H1 (cell line): ENCODE data around the gene UQCRQ. TPM values are rescaled to one million over a fixed set of nuclear protein-coding genes. Genes with fewer than 3 reads are reported as not detected.

ENCODE experiments used
- CTCF ChIA-PET: fragments of 300-600 bp; sonication (Branson Sonifier 250); formaldehyde crosslinking; loops from one replicate; lab custom pipeline; 2021; ENCODE audit not compliant: partially characterized antibody; lab: Charles Lee
- POLR2A ChIA-PET: fragments of 300-600 bp; sonication (Branson Sonifier 250); formaldehyde crosslinking; loops from one replicate; lab custom pipeline; 2021; ENCODE audit warnings: inconsistent platforms; ENCODE audit not compliant: partially characterized antibody; lab: Charles Lee
- DNase-seq, 2 experiments: peaks; one replicate each; pipeline versions ENCODE4 v3.0.0 to v3.0.0-alpha.2; 2010 to 2022; ENCODE audit warnings: low spot score in 2 of 2, low read depth in 1 of 2, mixed read lengths in 1 of 2
- FAIRE-seq: peaks from 2 replicates; lab custom pipeline; 2011; peaks lifted over from hg19 to GRCh38; lab: Jason Lieb, UNC
- H2AFZ ChIP-seq: 2 replicates; pipeline ENCODE4 v1.8.1; 2012; ENCODE audit warnings: low read length, inconsistent platforms
- H2AK5ac ChIP-seq: 2 replicates; pipeline ENCODE4 v1.6.1; 2013; ENCODE audit warnings: low read depth, low read length
- H2BK120ac ChIP-seq: replicated peaks from 2 replicates; pipeline ENCODE3; 2013; ENCODE audit warnings: low read depth, low read length, inconsistent platforms
- H2BK12ac ChIP-seq: 2 replicates; pipeline ENCODE4 v1.6.1; 2013; ENCODE audit warnings: low read depth, low read length
- H2BK15ac ChIP-seq: 2 replicates; pipeline ENCODE4 v1.6.1; 2013; ENCODE audit warnings: low read length
- H2BK20ac ChIP-seq: 2 replicates; pipeline ENCODE4 v1.6.1; 2013; ENCODE audit warnings: low read length
- H2BK5ac ChIP-seq: 2 replicates; pipeline ENCODE4 v1.6.1; 2013; ENCODE audit warnings: low read depth, low read length
- H3K14ac ChIP-seq: 2 replicates; pipeline ENCODE4 v1.6.1; 2013; ENCODE audit warnings: inconsistent platforms; ENCODE audit not compliant: insufficient read length
- H3K18ac ChIP-seq: 2 replicates; pipeline ENCODE4 v1.6.1; 2013; ENCODE audit warnings: low read length; ENCODE audit errors: extremely low read depth
- H3K23ac ChIP-seq: 2 replicates; pipeline ENCODE4 v1.6.1; 2013; ENCODE audit warnings: inconsistent platforms; ENCODE audit not compliant: insufficient read length
- H3K23me2 ChIP-seq: 2 replicates; pipeline ENCODE4 v1.6.1; 2013; ENCODE audit warnings: low read depth, low read length
- H3K27ac ChIP-seq: 2 replicates; pipeline ENCODE4 v1.6.1; 2011; ENCODE audit warnings: low read depth, low read length, inconsistent platforms
- H3K27me3 ChIP-seq, 4 experiments: replicated peaks in 1 of 4; 1 replicate in 1 of 4; 2 replicates in 3 of 4; pipeline versions ENCODE4 v1.6.1 to v1.8.1; 2011 to 2013; ENCODE audit warnings: low read length in 3 of 4, mild to moderate bottlenecking in 3 of 4, inconsistent platforms in 2 of 4, mixed read lengths in 2 of 4, moderate library complexity in 1 of 4; ENCODE audit not compliant: control insufficient read depth in 3 of 4, insufficient read depth in 3 of 4; ENCODE audit errors: extremely low read depth in 1 of 4
- H3K36me3 ChIP-seq, 4 experiments: 2 replicates each; pipeline versions ENCODE4 v1.6.1 to v1.8.1; 2011 to 2013; ENCODE audit warnings: mild to moderate bottlenecking in 4 of 4, low read length in 3 of 4, moderate library complexity in 2 of 4, control low read depth in 1 of 4, inconsistent platforms in 1 of 4; ENCODE audit not compliant: insufficient read depth in 4 of 4, control insufficient read depth in 2 of 4
- H3K4ac ChIP-seq: replicated peaks from 2 replicates; pipeline ENCODE3; 2013; ENCODE audit warnings: low read length, low read depth, mixed read lengths, inconsistent platforms; ENCODE audit not compliant: insufficient read length
- H3K4me1 ChIP-seq, 4 experiments: replicated peaks in 1 of 4; 1 replicate in 1 of 4; 2 replicates in 3 of 4; pipeline versions ENCODE4 v1.6.1 to v1.8.1; 2011 to 2013; ENCODE audit warnings: low read length in 3 of 4, inconsistent platforms in 2 of 4, mixed read lengths in 1 of 4; ENCODE audit not compliant: insufficient read depth in 4 of 4, control insufficient read depth in 3 of 4
- H3K4me2 ChIP-seq, 2 experiments: 2 replicates each; pipeline versions ENCODE4 v1.6.1 to v1.8.1; 2011 to 2013; ENCODE audit warnings: low read depth in 2 of 2, low read length in 2 of 2, control low read depth in 1 of 2, inconsistent platforms in 1 of 2, mild to moderate bottlenecking in 1 of 2; ENCODE audit not compliant: insufficient read depth in 1 of 2
- H3K4me3 ChIP-seq, 4 experiments: fragments of 200-600, 300-600 bp in 1 of 4; sonication (generic), shearing (Covaris generic), sonication (Bioruptor Twin) in 1 of 4; 2 replicates each; pipeline versions ENCODE4 v1.5.1 to v1.8.1; 2011 to 2016; ENCODE audit warnings: low read length in 4 of 4, low read depth in 3 of 4, control low read depth in 2 of 4, inconsistent platforms in 2 of 4, mild to moderate bottlenecking in 2 of 4, mixed read lengths in 1 of 4, moderate library complexity in 1 of 4; ENCODE audit not compliant: insufficient read depth in 2 of 4; ENCODE audit errors: extremely low read depth in 1 of 4
- H3K56ac ChIP-seq: replicated peaks from 2 replicates; pipeline ENCODE3; 2013; ENCODE audit warnings: low read depth, mild to moderate bottlenecking, mixed read lengths, low read length, inconsistent platforms; ENCODE audit not compliant: insufficient read length
- H3K79me1 ChIP-seq: 2 replicates; pipeline ENCODE4 v1.6.1; 2013; ENCODE audit warnings: low read depth, low read length, control low read depth
- H3K79me2 ChIP-seq, 2 experiments: 2 replicates each; pipeline versions ENCODE4 v1.6.1 to v1.8.1; 2012 to 2013; ENCODE audit warnings: low read length in 2 of 2, mild to moderate bottlenecking in 2 of 2, inconsistent platforms in 1 of 2; ENCODE audit not compliant: insufficient read depth in 2 of 2, control insufficient read depth in 1 of 2
- H3K9ac ChIP-seq, 4 experiments: replicated peaks in 1 of 4; 1 replicate in 1 of 4; 2 replicates in 3 of 4; pipeline versions ENCODE4 v1.6.1 to v1.8.1; 2011 to 2013; ENCODE audit warnings: low read depth in 3 of 4, low read length in 3 of 4, control low read depth in 2 of 4, mild to moderate bottlenecking in 2 of 4, moderate library complexity in 2 of 4, inconsistent platforms in 1 of 4; ENCODE audit errors: extremely low read depth in 1 of 4
- H3K9me3 ChIP-seq, 2 experiments: 2 replicates each; pipeline versions ENCODE4 v1.6.1 to v1.8.1; 2012 to 2013; ENCODE audit warnings: mild to moderate bottlenecking in 2 of 2, moderate library complexity in 2 of 2, control low read depth in 1 of 2, inconsistent platforms in 1 of 2, low read depth in 1 of 2, low read length in 1 of 2, mixed read lengths in 1 of 2; ENCODE audit not compliant: insufficient read depth in 2 of 2
- H4K20me1 ChIP-seq, 2 experiments: replicated peaks in 1 of 2; 2 replicates each; pipeline versions ENCODE3 to v1.8.1; 2011 to 2013; ENCODE audit warnings: inconsistent platforms in 2 of 2, low read length in 2 of 2, mild to moderate bottlenecking in 1 of 2; ENCODE audit not compliant: insufficient read depth in 2 of 2, control insufficient read depth in 1 of 2
- H4K5ac ChIP-seq: 2 replicates; pipeline ENCODE4 v1.6.1; 2013; ENCODE audit warnings: low read length, low read depth, mixed read lengths, inconsistent platforms; ENCODE audit not compliant: insufficient read length
- H4K8ac ChIP-seq: 2 replicates; pipeline ENCODE4 v1.8.0; 2013; ENCODE audit warnings: mild to moderate bottlenecking, moderate library complexity, low read length, inconsistent platforms; ENCODE audit not compliant: insufficient read depth; ENCODE audit errors: extremely low read depth
- H4K91ac ChIP-seq: replicated peaks from 2 replicates; pipeline ENCODE3; 2013; ENCODE audit warnings: low read length, mixed read lengths, inconsistent platforms; ENCODE audit not compliant: insufficient read length
- ASH2L ChIP-seq: fragments of 200-600, 300-600 bp; sonication (generic); IDR thresholded peaks from one replicate; pipeline ENCODE4 v1.7.1; 2017; ENCODE audit warnings: low read length
- BACH1 ChIP-seq: IDR thresholded peaks from 2 replicates; pipeline ENCODE4 v1.6.1; 2012; ENCODE audit warnings: low read length, improper control_type of control experiment
- CEBPB ChIP-seq: IDR thresholded peaks from 2 replicates; pipeline ENCODE4 v1.6.1; 2012; ENCODE audit warnings: low read depth, low read length
- CREB1 ChIP-seq: IDR thresholded peaks from 2 replicates; pipeline ENCODE4 v1.6.1; 2012; ENCODE audit warnings: inconsistent platforms
- CTBP2 ChIP-seq: IDR thresholded peaks from 2 replicates; pipeline ENCODE4 v1.7.0; 2011; ENCODE audit warnings: borderline replicate concordance, mild to moderate bottlenecking, moderate library complexity, mixed read lengths, low read length; ENCODE audit not compliant: insufficient read depth, insufficient read length
- HDAC6 ChIP-seq: IDR thresholded peaks from one replicate; pipeline ENCODE4 v1.7.1; 2012; ENCODE audit warnings: low read depth, mild to moderate bottlenecking, inconsistent platforms, low read length, moderate library complexity
- RAD21 ChIP-seq, 2 experiments: IDR thresholded peaks in 1 of 2; conservative IDR thresholded peaks in 1 of 2; 2 replicates each; pipeline ENCODE4 v1.6.1; 2011; ENCODE audit warnings: low read depth in 2 of 2, low read length in 2 of 2, improper control_type of control experiment in 1 of 2, inconsistent platforms in 1 of 2, mild to moderate bottlenecking in 1 of 2, moderate library complexity in 1 of 2
- RNF2 ChIP-seq: fragments of 200-900, 300-1000 bp; sonication (generic); IDR thresholded peaks from 2 replicates; pipeline ENCODE4 v1.7.1; 2016; ENCODE audit warnings: borderline replicate concordance, low read depth, mild to moderate bottlenecking, antibody characterized with exemption, low read length; ENCODE audit not compliant: poor library complexity, severe bottlenecking; ENCODE audit errors: missing control alignments
- SIX5 ChIP-seq: IDR thresholded peaks from 2 replicates; pipeline ENCODE4 v1.6.1; 2011; ENCODE audit warnings: mild to moderate bottlenecking, low read depth, low read length
- SRF ChIP-seq: IDR thresholded peaks from 2 replicates; pipeline ENCODE4 v1.6.1; 2011; ENCODE audit warnings: mild to moderate bottlenecking, low read depth, low read length, moderate library complexity
- SUZ12 ChIP-seq: fragments of 200-600 bp; sonication (generic); IDR thresholded peaks from 2 replicates; pipeline ENCODE4 v1.6.1; 2012; ENCODE audit warnings: mild to moderate bottlenecking, inconsistent platforms, low read length, moderate library complexity, mixed read lengths
- TBP ChIP-seq: IDR thresholded peaks from 2 replicates; pipeline ENCODE4 v1.6.1; 2011; ENCODE audit warnings: low read depth, low read length, improper control_type of control experiment
- ZNF274 ChIP-seq: IDR thresholded peaks from 2 replicates; pipeline ENCODE4 v1.7.0; 2012; ENCODE audit warnings: low read length, borderline replicate concordance; ENCODE audit errors: extremely low read depth
- WGBS, 2 experiments: shearing (Covaris generic) in 1 of 2; methylation state at CpG; one replicate each; pipeline versions ENCODE4 v1.1.6 to v1.1.7; 2013 to 2015; ENCODE audit warnings: low lambda C conversion rate in 2 of 2, mixed read lengths in 2 of 2, inconsistent platforms in 1 of 2, low coverage in 1 of 2, missing lambda C conversion rate in 1 of 2; ENCODE audit not compliant: insufficient replicate concordance in 2 of 2, insufficient coverage in 1 of 2, insufficient read length in 1 of 2; ENCODE audit errors: extremely low coverage in 1 of 2, missing lambda C conversion rate in 1 of 2; 5-methylcytosine and 5-hydroxymethylcytosine counted together
- polyA plus RNA-seq, 7 experiments: library from polyadenylated mRNA; depleted of rRNA in 3 of 7; stranded (reverse) in 5 of 7; unstranded in 2 of 7; fragments of >200 nt in 5 of 7; fragments of 200-250 nt in 2 of 7; gene quantifications; 1 replicate in 5 of 7; 2 replicates in 1 of 7; 4 replicates in 1 of 7; pipeline versions ENCODE4 v1.2.1 to v1.2.3, GENCODE V29; 2011 to 2013; ENCODE audit warnings: missing spikeins in 2 of 7, mixed read lengths in 2 of 7
- total RNA-seq: library from RNA; stranded (reverse); fragmentation: NEBNext Ultra II Directional; extraction: Animal tissue kit (Norgen Biotek cat#: 25700); gene quantifications from 2 replicates; pipeline ENCODE4 v1.2.1, GENCODE V29; 2021
- TF ChIP-seq, protein P1 (sequence below): IDR thresholded peaks from 2 replicates; pipeline ENCODE4 v1.6.1; 2011; ENCODE audit warnings: low read depth, mild to moderate bottlenecking, low read length; ENCODE audit not compliant: insufficient read depth

The UQCRQ gene
- total and polyA plus RNA-seq, 2 of the 8 experiments (the other 6 are each of a cell fraction or from before 2014, with no cell fraction given) = 177 to 293 TPM

DNA sequence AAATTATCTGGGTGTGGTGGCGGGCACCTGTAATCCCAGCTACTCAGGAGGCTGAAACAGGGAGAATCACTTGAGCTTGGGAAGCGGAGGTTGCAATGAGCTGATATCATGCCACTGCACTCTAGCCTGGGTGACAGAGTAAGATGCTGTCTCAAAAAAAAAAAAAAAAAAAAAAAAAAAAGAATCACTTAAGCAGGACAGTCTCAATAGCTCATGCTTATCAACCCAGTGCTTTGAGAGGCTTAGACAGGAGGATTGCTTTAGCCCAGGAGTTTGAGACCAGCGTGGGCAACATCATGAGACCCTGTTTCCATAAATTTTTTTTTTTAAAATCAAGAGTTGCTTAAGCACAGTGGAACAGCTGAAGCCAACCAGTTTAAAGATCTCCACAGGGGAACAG is 49.6 kb downstream of the UQCRQ start:
- Histone ChIP-seq H3K9ac (no peak overlapping the region), H2AFZ (no peak overlapping the region), H3K27ac (no peak overlapping the region), H3K4me1 (no peaks in the 10 kb centered on the region), H3K4me2 (no peak overlapping the region), H3K18ac (no peak overlapping the region), H3K56ac (no peak overlapping the region), H3K4me3 (no peak overlapping the region), H4K20me1 (peaks cover 2% of the 10 kb centered on the region in 2 experiments), H2BK120ac (no peak overlapping the region), H3K23ac (no peak overlapping the region), H3K79me2 (peaks cover 0 to 3% of the 10 kb centered on the region in 2 experiments; a peak in 2 of 4 replicates), H3K23me2 (no peaks in the 10 kb centered on the region; the same call in 1 of the 2 replicates), H3K14ac (no peak overlapping the region), H3K9me3 (no peaks in the 10 kb centered on the region), H3K27me3 (no peaks in the 10 kb centered on the region), H4K5ac (no peak overlapping the region), H2BK5ac (no peak overlapping the region), H3K4ac (no peak overlapping the region), H3K36me3 (peaks cover 0 to 29% (median 2%) of the 10 kb centered on the region in 4 experiments; a peak in 3 of 8 replicates), H3K79me1 (no peaks in the 10 kb centered on the region; the same call in 1 of the 2 replicates), H4K8ac (no peak overlapping the region), H2AK5ac (no peak overlapping the region), H2BK15ac (no peak overlapping the region), H4K91ac (no peak overlapping the region), H2BK12ac (no peak overlapping the region), H2BK20ac (no peak overlapping the region)
- POLR2A ChIA-PET = no interaction called here
- TF ChIP-seq RNF2 (no peak), RAD21 (IDR thresholded peaks at IDR 0.05 in 1 of 2, conservative IDR thresholded peaks at IDR 0.05 in 1 of 2; ENCODE audit: low read depth in 2 of 2, low read length in 2 of 2) (no peak), SRF (no peak), TBP (no peak), CEBPB (no peak), BACH1 (no peak), SIX5 (no peak), SUZ12 (no peak), ZNF274 (no peak), CREB1 (no peak), CTBP2 (no peak), HDAC6 (no peak), ASH2L (no peak)
- TF ChIP-seq, protein P1, sequence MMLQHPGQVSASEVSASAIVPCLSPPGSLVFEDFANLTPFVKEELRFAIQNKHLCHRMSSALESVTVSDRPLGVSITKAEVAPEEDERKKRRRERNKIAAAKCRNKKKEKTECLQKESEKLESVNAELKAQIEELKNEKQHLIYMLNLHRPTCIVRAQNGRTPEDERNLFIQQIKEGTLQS = no peak
- CTCF ChIA-PET = no interaction called here
- no peak for FAIRE-seq
- DNase-seq = no peak
- 88% methylated on average over 3 of the region's 3 CpGs; no CpG with 5 or more reads in 1 of the 2 experiments for WGBS, 2 experiments
